PC-9 (cell line): ENCODE data around the gene CDK11B. TPM values are rescaled to one million over a fixed set of nuclear protein-coding genes. Genes with fewer than 3 reads are reported as not detected.

Source experiments
- BruUV-seq: library from RNA; stranded (reverse); fragments of 400-500 nt; replicated peaks from 2 replicates; lab custom pipeline; 2021; lab: Mats Ljungman, UMichigan
- CTCF ChIA-PET: fragments of 300-600 bp; sonication (Branson Sonifier 250); formaldehyde crosslinking; loops from one replicate; lab custom pipeline; 2022; ENCODE audit warnings: antibody characterized with exemption; lab: Charles Lee
- POLR2A ChIA-PET: fragments of 300-600 bp; sonication (Branson Sonifier 250); formaldehyde crosslinking; loops from one replicate; lab custom pipeline; 2022; ENCODE audit warnings: antibody characterized with exemption; ENCODE audit not compliant: unreplicated experiment; lab: Charles Lee
- DNase-seq, 2 experiments: peaks; one replicate each; pipeline versions ENCODE4 v3.0.0 to v3.0.0-alpha.2; 2015 to 2022; ENCODE audit warnings: mixed read lengths in 1 of 2
- H2AFZ ChIP-seq: fragments of 200-600 bp; sonication (generic); 2 replicates; pipeline ENCODE4 v1.8.1; 2017; ENCODE audit warnings: antibody characterized with exemption
- H3F3A ChIP-seq: fragments of 200-600 bp; sonication (generic); 2 replicates; pipeline ENCODE4 v1.8.1; 2017; ENCODE audit warnings: antibody characterized with exemption, mild to moderate bottlenecking, low read depth; ENCODE audit not compliant: insufficient read depth
- H3K27ac ChIP-seq: fragments of 200-600 bp; sonication (generic); 2 replicates; pipeline ENCODE4 v1.6.1; 2016; ENCODE audit warnings: mixed run types
- H3K27me3 ChIP-seq: fragments of 200-600 bp; sonication (generic); 2 replicates; pipeline ENCODE4 v1.6.1; 2016; ENCODE audit warnings: low read depth, mixed run types; ENCODE audit not compliant: insufficient read depth
- H3K36me3 ChIP-seq: fragments of 200-600 bp; sonication (generic); 2 replicates; pipeline ENCODE4 v1.6.1; 2016; ENCODE audit warnings: low read depth, mixed run types
- H3K4me1 ChIP-seq: fragments of 200-600 bp; sonication (generic); replicated peaks from 2 replicates; pipeline ENCODE4 v1.6.1; 2016; ENCODE audit warnings: mixed run types; ENCODE audit not compliant: insufficient read depth
- H3K4me2 ChIP-seq: fragments of 200-600 bp; sonication (generic); 2 replicates; pipeline ENCODE4 v1.6.1; 2017; ENCODE audit warnings: mixed run types
- H3K4me3 ChIP-seq: fragments of 200-600 bp; sonication (generic); 2 replicates; pipeline ENCODE4 v1.6.1; 2016; ENCODE audit warnings: mixed run types
- H3K79me2 ChIP-seq: fragments of 200-600 bp; sonication (generic); 2 replicates; pipeline ENCODE4 v1.6.1; 2017; ENCODE audit warnings: low read depth, mixed run types
- H3K9me2 ChIP-seq: fragments of 200-600 bp; sonication (generic); 2 replicates; pipeline ENCODE4 v1.8.1; 2017; ENCODE audit warnings: mild to moderate bottlenecking; ENCODE audit not compliant: insufficient read depth
- H3K9me3 ChIP-seq: fragments of 200-600 bp; sonication (generic); 2 replicates; pipeline ENCODE4 v1.8.1; 2016; ENCODE audit warnings: low read depth; ENCODE audit not compliant: insufficient read depth
- H4K20me1 ChIP-seq: fragments of 200-600 bp; sonication (generic); 2 replicates; pipeline ENCODE4 v1.8.1; 2017; ENCODE audit not compliant: insufficient read depth
- CTCF ChIP-seq: fragments of 200-600 bp; sonication (generic); conservative IDR thresholded peaks from 2 replicates; pipeline ENCODE4 v1.6.1; 2017; ENCODE audit warnings: mixed run types, antibody characterized with exemption, mild to moderate bottlenecking, moderate library complexity
- EZH2 ChIP-seq: fragments of 200-600 bp; sonication (generic); IDR thresholded peaks from 2 replicates; pipeline ENCODE4 v1.8.0; 2017; ENCODE audit warnings: antibody characterized with exemption, low read depth
- intact Hi-C: fragments of 100-400 bp; cut with micrococcal nuclease; formaldehyde crosslinking; loops from one replicate; pipeline ENCODE4 v1.10.0; 2022; ENCODE audit not compliant: unreplicated experiment
- total RNA-seq: library from RNA; stranded (reverse); gene quantifications from 2 replicates; pipeline ENCODE4 v1.2.3, GENCODE V29; 2021

CDK11B gene
- total RNA-seq, 1 experiment from 2014 or later = 21.2 TPM

DNA sequence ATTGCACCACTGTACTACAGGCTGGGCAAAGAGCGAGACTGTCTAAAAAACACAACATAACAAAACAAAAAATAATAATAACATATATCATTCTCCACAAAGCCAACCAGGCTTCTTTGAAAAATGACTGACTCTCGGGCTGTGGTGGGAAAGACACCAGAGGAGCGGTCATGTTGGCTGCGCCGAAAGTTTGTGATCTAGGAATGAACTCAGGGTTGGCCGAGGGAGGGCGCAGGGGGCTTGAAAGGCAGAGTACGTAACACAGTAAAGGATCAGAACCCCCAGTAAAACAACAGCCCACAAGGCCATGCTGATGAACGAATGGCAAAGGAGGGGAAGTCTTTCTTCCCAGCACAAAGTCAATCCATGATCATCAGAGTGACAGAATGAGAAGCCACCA lies 29.0 kb upstream of the CDK11B start:
- no peaks in the 10 kb centered on the region for H3K9me2 ChIP-seq
- POLR2A ChIA-PET = no interaction called here
- peaks cover 21% of the 10 kb centered on the region for H3F3A ChIP-seq
- TF ChIP-seq EZH2 (no peak), CTCF (no peak)
- peaks cover 53% of the 10 kb centered on the region for H3K79me2 ChIP-seq
- H3K4me1 ChIP-seq = peaks cover 12% of the 10 kb centered on the region
- no peak for DNase-seq
- no peaks in the 10 kb centered on the region for H3K27me3 ChIP-seq
- H3K4me3 ChIP-seq = no peak overlapping the region
- BruUV-seq = no TSS peak
- H4K20me1 ChIP-seq = no peaks in the 10 kb centered on the region
- intact Hi-C loops = no loop called here
- no peaks in the 10 kb centered on the region for H3K9me3 ChIP-seq
- no peaks in the 10 kb centered on the region for H3K36me3 ChIP-seq
- H3K27ac ChIP-seq = no peak overlapping the region
- no peak overlapping the region for H3K4me2 ChIP-seq
- CTCF ChIA-PET = no interaction called here
- no peak overlapping the region for H2AFZ ChIP-seq

GRCh38 chr1:1684031-1684681 lies 25.4 kb upstream of the CDK11B start:
- TF ChIP-seq CTCF (no peak), EZH2 (no peak)
- H3K4me1 ChIP-seq = peaks cover 12% of the 10 kb centered on the region
- H3K4me2 ChIP-seq = no peak overlapping the region
- H3K79me2 ChIP-seq = peaks cover 52% of the 10 kb centered on the region
- CTCF ChIA-PET = no interaction called here
- intact Hi-C loops = no loop called here
- H3F3A ChIP-seq = peaks cover 21% of the 10 kb centered on the region
- no peaks in the 10 kb centered on the region for H3K36me3 ChIP-seq
- POLR2A ChIA-PET = no interaction called here
- no peaks in the 10 kb centered on the region for H4K20me1 ChIP-seq
- DNase-seq = no peak
- no TSS peak for BruUV-seq
- no peaks in the 10 kb centered on the region for H3K9me3 ChIP-seq
- H3K27me3 ChIP-seq = no peaks in the 10 kb centered on the region
- H3K4me3 ChIP-seq = no peak overlapping the region
- no peak overlapping the region for H2AFZ ChIP-seq
- no peak overlapping the region for H3K27ac ChIP-seq
- no peaks in the 10 kb centered on the region for H3K9me2 ChIP-seq

GRCh38 chr1:1683104-1683905 lies 24.5 kb upstream of the CDK11B start:
- no peak for TF ChIP-seq CTCF
- no peak for TF ChIP-seq EZH2
- peaks cover 21% of the 10 kb centered on the region for H3F3A ChIP-seq
- H3K4me3 ChIP-seq = no peak overlapping the region
- no peaks in the 10 kb centered on the region for H3K27me3 ChIP-seq
- no peak for DNase-seq
- H3K9me3 ChIP-seq = no peaks in the 10 kb centered on the region
- no peaks in the 10 kb centered on the region for H3K36me3 ChIP-seq
- H3K27ac ChIP-seq = no peak overlapping the region
- no peak overlapping the region for H3K4me2 ChIP-seq
- no TSS peak for BruUV-seq
- ChIA-PET CTCF (no interaction called here), POLR2A (no interaction called here)
- H3K4me1 ChIP-seq = peaks cover 12% of the 10 kb centered on the region
- no peaks in the 10 kb centered on the region for H4K20me1 ChIP-seq
- H2AFZ ChIP-seq = no peak overlapping the region
- intact Hi-C loops = no loop called here
- peaks cover 48% of the 10 kb centered on the region for H3K79me2 ChIP-seq
- no peaks in the 10 kb centered on the region for H3K9me2 ChIP-seq
